ENCODE data around the gene SLC25A36.

Gene SLC25A36

GRCh38 chr3:140995881-140996280 is 54.2 kb downstream of the SLC25A36 start:
- no peak for DNase-seq (ENCODE audit: low spot score)

DNA sequence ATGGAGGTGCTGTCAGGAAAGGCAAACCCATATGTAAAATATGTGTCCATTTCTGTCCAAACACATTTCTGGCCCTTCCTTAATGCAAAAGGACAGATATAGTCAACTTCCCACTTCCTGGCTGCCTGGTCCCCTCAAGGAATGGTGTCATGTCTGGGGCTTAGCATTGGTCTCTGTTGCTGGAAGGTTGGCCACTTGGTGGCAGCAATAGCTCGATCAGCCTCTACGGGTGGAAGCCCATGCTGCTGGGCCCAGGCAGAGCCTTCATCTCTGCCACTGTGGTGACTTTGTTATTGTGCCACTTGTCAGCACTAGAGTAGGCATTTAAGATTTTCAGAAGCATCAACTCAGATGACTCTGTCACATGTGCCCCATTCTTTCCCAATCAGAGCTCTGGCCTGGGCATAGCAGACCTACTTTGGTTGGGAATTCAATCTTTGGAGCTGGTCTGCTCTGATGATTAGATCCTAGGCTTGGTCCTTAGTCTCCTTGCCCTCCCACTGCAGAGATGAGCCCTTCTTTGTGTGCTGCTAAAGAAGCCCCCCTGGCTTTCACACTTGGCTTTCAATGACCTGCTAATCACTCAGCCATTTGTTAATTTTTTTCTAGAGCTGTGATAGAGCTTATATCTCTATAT is 58.5 kb downstream of the SLC25A36 start:
- DNase-seq (ENCODE audit: low spot score): peak; percentile 28

GRCh38 chr3:141000686-141001085 is 59.0 kb downstream of the SLC25A36 start:
- no peak for DNase-seq (ENCODE audit: low spot score)

DNA sequence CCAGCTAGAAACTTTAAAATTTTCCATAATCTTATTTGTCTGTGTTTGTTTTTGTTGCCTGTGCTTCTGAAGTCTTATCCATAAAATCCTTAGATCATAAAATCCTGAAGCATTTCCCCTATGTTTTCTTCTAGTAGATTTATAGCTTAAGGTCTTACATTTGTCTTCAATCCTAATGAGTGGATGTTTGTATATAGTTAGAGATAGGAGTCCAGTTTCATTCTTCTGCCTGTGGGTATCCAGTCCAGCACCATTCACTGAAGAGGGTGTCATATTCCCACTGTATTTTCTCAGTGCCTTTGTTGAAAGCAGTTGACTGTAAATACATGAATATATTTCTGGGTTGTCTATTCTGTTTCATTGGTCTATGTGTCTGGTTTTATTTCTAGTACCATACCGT is 64.7 kb downstream of the SLC25A36 start:
- no peak for DNase-seq (ENCODE audit: low spot score)

DNA sequence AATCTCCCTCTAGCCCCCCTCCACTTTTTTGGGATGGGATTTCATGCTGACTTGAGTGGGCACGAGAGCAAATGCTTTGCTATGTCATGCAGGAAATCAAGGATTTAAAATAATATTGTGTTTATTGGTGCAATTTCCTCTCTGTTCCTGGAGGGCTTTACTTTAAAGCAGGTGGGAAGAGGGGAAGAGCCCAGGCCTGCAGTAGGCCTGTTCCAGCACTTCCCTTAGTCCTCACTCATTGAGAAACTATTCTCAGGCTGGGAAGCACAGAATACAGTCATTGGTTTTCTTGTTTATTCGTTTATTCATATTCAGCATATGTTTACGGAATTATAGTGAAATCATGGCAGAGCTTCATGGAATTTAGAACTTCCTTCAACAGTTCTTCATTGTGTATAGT is 67.9 kb downstream of the SLC25A36 start:
- no peak for DNase-seq (ENCODE audit: low spot score)

DNA sequence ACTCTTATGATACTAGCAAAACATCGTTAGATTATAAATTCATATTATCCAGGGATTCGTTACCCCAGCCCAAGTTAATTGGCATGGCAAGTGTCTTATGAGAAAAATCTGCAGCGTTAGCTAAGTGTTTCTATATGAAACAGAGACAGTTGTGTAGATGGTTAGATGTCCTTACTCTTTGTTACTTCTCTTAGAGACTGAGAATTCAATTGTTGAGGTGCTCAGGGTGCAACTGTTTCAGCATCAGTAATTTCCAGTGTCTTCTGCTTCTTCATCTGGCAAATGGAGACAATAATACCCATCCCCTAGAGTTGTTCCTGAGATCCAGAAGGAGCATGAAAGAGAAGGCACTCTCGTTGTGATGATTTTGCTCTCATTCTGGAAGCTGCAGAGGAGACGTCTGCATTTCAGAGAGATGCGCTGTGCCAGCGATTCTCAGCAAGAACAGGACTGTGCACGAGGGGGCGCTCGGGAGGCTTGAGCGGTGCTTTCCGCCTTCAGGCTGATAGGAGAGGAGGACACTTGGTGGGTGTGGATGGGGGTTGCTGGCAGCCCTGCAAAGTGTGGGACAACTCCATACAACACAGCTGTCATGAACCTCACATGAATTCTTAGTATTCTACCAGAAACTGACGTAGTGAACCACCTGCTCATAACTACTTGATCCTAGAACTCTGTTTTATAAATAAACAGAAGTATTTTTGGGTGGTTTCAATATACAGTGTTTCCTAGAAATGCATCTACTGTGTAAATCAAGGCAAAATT is 69.8 kb downstream of the SLC25A36 start:
- DNase-seq (ENCODE audit: low spot score): peak; percentile 55

GRCh38 chr3:141011997-141012262 is 70.3 kb downstream of the SLC25A36 start:
- peak; percentile 7 for DNase-seq (ENCODE audit: low spot score)

- DNase-seq (ENCODE audit: low spot score): no peak
Observed at GRCh38 chr3:141012571-141012970, 70.9 kb downstream of the SLC25A36 start.

GRCh38 chr3:141015481-141015880 is 73.8 kb downstream of the SLC25A36 start:
- no peak for DNase-seq (ENCODE audit: low spot score)

DNA sequence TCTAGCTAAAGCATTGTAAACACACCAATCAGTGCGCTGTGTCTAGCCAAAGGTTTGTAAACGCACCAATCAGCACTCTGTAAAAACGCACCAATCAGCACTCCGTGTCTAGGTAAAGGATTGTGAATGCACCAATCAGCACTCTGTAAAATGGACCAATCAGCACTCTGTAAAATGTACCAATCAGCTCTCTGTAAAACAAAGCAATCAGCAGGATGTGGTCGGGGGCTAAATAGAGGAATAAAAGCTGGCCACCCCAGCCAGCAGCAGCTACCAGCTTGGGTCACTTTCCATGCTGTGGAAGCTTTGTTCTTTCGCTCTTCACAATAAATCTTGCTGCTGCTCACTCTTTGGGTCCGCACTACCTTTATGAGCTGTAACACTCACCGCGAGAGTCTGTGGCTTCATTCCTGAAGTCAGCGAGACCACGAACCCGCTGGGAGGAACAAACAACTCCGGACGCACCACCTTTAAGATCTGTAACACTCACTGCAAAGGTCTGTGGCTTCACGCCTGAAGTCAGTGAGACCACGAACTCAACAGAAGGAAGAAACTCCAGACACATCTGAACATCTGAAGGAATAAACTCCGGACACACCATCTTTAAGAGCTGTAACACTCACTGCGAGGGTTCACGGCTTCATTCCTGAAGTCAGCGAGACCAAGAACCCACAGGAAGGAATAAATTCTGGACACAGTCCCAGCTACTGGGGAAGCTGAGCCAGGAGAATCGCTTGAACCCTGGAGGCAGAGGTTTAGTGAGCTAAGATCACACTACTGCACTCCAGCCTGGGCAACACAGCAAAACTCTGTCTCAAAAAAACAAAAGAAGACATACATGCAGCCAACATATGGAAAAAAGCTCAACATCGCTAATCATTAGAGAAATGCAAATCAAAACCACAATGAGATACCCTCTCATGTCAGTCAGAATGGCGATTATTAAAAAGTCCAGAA is 76.0 kb downstream of the SLC25A36 start:
- peak; percentile 2 for DNase-seq (ENCODE audit: low spot score)

GRCh38 chr3:141019244-141019643 is 77.6 kb downstream of the SLC25A36 start:
- DNase-seq (ENCODE audit: low spot score): no peak

DNA sequence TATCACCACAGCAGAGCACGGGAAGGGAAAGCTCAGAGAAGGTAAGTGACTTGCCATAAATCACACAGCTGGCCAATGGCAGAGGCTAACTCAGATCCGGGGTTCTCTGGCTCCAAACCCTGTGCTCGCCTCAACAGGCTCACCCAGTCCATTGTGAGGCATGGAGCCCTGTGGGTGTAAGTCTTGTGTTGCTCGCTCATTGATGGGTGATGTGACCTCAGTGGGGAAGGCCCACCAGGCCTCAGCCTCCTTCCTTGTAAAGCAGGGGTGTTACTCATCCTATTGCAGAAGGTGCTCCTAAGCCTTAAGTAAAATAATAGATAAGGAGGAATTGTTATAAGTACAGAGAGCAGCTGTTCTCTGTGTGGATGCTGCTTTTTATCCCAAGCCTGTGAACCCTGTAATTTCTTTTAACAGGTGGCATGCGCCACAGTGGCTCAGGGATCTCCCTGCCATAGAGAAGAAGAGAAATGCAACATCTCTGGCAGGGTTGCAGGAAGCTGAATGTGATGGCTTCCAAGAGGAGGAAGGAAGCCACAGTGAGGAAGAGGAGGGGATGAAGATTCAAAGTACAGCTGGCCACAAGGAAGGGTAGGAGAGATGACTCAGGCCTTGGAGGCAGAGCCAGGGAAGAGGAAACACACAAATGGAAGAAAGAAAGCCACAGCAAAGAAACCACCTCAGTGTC is 78.7 kb downstream of the SLC25A36 start:
- no peak for DNase-seq (ENCODE audit: low spot score)

GRCh38 chr3:141021261-141021660 is 79.6 kb downstream of the SLC25A36 start:
- DNase-seq (ENCODE audit: low spot score): no peak
